ENCODE measurements around the gene CEP43. TPM values are rescaled to one million over a fixed set of nuclear protein-coding genes. Genes with fewer than 3 reads are reported as not detected.
"Not testable (repeated sequence)": the region's sequence is repeated elsewhere in the genome, so short reads cannot be mapped to it uniquely, and the experiment has no call there.

CEP43 gene
- 10 to 100 TPM in 7 of 8 experiments, 1 to 10 TPM in 1; 9.3 to 28.4 (median 21.1) TPM for total RNA-seq

- Histone ChIP-seq H3K4me1 (replicated peaks in 1 of 2) (peaks cover 11 to 16% of the 10 kb centered on the region in 2 donors), H3K4me3 (peak within 1 kb of the TSS; percentile 69 to 92 (median 77)), H3K27ac (peak within 1 kb of the TSS; percentile 76 to 95)
- in situ Hi-C loops (cut with MboI; ENCODE audit: low pct_unique_long_range_greater_than_20kb in 2 of 9, low sequenced_read_pairs in 9 of 9, unreplicated experiment in 9 of 9), result loop anchor here in 4 of 9 experiments (10.0 to 25.0 kb wide), 3 partner anchors 212 to 225 kb away; no protein-coding TSS in a partner anchor
- peak; percentile 87 to 97 (median 96) for ATAC-seq (replicated peaks in 6 of 8)
- 0% methylated on average over 2 to 4 of the region's 93 CpGs; no CpG with 5 or more reads in 7 of the 10 experiments for WGBS, 10 experiments
Measured at GRCh38 chr6:166999145-166999883, at the start of gene CEP43. Gene CEP43 (plus strand): TSS chr6:166999397. CDS start chr6:166999413, 16 bp downstream.

DNA sequence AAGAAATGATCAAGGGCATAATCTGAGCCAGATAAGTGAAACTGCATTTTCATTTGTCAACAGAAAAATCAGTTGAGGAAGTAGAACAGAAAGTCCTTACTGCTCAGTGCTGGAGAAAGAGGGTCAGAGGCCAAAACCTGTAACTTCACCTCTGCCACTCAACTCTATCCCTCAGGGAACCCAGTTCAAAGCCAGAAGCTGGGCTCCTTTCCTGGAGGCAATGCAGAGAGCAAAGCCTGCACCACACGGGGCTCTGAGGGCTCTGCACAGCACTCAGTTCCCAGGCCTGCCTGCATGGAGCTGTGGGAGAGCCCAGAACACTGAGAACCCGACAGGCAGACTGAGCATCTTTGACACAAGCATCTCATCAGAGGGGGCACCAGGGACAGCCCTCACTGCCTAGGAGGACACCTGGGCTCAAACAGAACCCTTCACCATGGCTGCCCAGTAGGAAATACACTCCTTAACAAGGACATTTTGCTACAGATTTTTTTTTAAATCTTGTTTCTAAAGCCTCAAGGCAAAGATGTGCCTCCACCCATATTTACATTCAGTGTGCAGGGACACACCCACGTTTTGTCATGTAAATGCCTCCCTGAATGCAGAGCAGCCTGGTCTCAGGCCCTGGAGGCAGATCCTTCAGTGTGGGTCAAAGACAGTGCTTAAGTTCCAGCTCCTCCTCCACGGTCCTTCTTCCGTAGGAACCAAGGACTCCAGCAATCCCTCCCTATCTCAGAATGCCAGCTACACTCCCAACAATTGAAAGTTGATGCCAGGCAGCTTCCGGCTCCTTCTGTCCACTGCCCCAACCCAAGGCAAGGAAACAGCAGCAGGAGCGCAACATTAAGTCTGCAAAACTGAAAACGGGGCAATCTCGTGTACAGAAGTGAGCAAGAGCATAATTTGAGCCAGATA lies 49.4 kb upstream of the CEP43 start:
- Histone ChIP-seq H3K4me3 (no peak overlapping the region), H3K4me1 (replicated peaks in 1 of 2) (peaks cover 13 to 18% of the 10 kb centered on the region in 2 donors), H3K27ac (peak overlapping the region in 1 of 2 donors; percentile 47)
- WGBS, 10 experiments, result 0 to 60% (median 44%) methylated on average over 1 to 8 of the region's 9 CpGs; no CpG with 5 or more reads in 2 of the 10 experiments
- peak; percentile 51 to 96 (median 75) for ATAC-seq (replicated peaks in 6 of 8)
- in situ Hi-C loops (cut with MboI; ENCODE audit: low pct_unique_long_range_greater_than_20kb in 2 of 9, low sequenced_read_pairs in 9 of 9, unreplicated experiment in 9 of 9), result loop anchor here in 1 of 9 experiments (25.0 kb wide), 1 partner anchor 162 kb away; no protein-coding TSS in a partner anchor

DNA sequence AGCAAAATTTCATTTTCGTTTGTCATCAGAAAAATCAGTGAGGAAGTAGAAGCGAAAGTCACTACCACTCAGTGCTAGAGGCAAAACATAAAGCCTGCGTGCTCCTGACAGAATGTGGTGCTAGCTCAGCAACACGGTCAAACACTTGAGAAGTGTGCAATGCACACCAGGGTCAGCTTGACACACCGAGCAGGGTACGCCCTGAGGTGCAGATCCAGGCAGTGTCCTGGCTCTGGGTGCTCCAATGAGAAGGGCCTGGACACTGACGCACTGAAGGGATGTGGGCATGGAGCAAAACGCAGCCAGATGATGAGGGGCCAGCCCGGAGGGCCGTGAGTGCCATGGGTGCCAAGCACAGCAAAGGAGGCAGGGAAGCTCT lies 48.8 kb upstream of the CEP43 start:
- 72 to 100% (median 91%) methylated on average over 1 to 9 of the region's 10 CpGs; no CpG with 5 or more reads in 3 of the 10 experiments for WGBS, 10 experiments
- ATAC-seq (replicated peaks in 6 of 8), result peak in 2 of 8 experiments; percentile 3 to 4
- H3K4me3 ChIP-seq, result no peak overlapping the region

DNA sequence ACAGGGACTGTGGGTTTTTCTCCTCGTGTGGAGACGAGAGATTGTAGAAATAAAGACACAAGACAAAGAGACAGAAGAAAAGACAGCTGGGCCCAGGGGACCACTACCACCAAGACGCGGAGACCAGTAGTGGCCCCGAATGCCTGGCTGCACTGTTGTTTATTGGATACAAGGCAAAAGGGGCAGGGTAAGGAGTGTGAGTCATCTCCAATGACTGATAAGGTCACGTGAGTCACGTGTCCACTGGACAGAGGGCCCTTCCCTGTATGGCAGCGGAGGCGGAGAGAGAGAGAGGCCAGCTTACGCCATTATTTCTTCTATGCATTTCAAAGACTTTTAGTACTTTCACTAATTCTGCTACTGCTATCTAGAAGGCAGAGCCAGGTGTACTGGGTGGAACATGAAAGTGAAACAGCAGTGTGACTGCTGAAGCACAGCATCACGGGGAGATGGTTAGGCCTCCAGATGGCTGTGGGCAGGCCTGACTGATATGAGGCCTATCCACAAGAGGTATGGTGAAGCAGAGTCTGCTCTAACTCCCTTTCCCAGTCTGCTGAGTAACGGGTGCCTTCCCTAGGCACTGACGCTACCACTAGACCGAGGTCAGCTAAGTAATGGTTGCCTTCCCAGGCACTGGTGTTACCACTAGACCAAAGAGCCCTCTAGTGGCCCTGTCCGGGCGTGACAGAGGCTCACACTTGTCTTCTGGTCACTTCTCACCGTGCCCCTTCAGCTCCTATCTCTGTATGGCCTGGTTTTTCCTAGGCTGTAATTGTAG lies 48.1 kb upstream of the CEP43 start:
- WGBS, 10 experiments, result 23 to 100% (median 84%) methylated on average over 2 to 13 of the region's 17 CpGs; no CpG with 5 or more reads in 1 of the 10 experiments
- in situ Hi-C loops (cut with MboI; ENCODE audit: low pct_unique_long_range_greater_than_20kb in 2 of 9, low sequenced_read_pairs in 9 of 9, unreplicated experiment in 9 of 9), result loop anchor here in 1 of 9 experiments (25.0 kb wide), 1 partner anchor 164 kb away; no protein-coding TSS in a partner anchor
- not testable (repeated sequence) for H3K4me3 ChIP-seq
- Histone ChIP-seq H3K4me1 (replicated peaks in 1 of 2) (peaks cover 16 to 26% of the 10 kb centered on the region in 2 donors), H3K27ac (peak overlapping the region in 1 of 2 donors; percentile 58)
- peak in 6 of 8 experiments; percentile 7 to 71 (median 66) for ATAC-seq (replicated peaks in 6 of 8)

More for the DNA sequence above, 48.8 kb upstream of the CEP43 start:
- in situ Hi-C loops (cut with MboI; ENCODE audit: low pct_unique_long_range_greater_than_20kb in 2 of 9, low sequenced_read_pairs in 9 of 9, unreplicated experiment in 9 of 9), result loop anchor here in 1 of 9 experiments (25.0 kb wide), 1 partner anchor 163 kb away; no protein-coding TSS in a partner anchor
- H3K4me1 ChIP-seq (replicated peaks in 1 of 2), result peaks cover 14 to 24% of the 10 kb centered on the region in 2 donors
- H3K27ac ChIP-seq, result peak overlapping the region in 1 of 2 donors; percentile 58

GRCh38 chr6:166951670-166952060 lies 47.5 kb upstream of the CEP43 start:
- H3K4me3 ChIP-seq, result no peak overlapping the region
- 50 to 100% (median 78%) methylated on average over 1 to 3 of the region's 3 CpGs; no CpG with 5 or more reads in 2 of the 10 experiments for WGBS, 10 experiments
- in situ Hi-C loops (cut with MboI; ENCODE audit: low pct_unique_long_range_greater_than_20kb in 2 of 9, low sequenced_read_pairs in 9 of 9, unreplicated experiment in 9 of 9), result loop anchor here in 1 of 9 experiments (25.0 kb wide), 1 partner anchor 164 kb away; no protein-coding TSS in a partner anchor
- no peak overlapping the region for H3K27ac ChIP-seq
- H3K4me1 ChIP-seq (replicated peaks in 1 of 2), result peaks cover 16 to 26% of the 10 kb centered on the region in 2 donors
- no peak for ATAC-seq (replicated peaks in 6 of 8)

- ATAC-seq (replicated peaks in 6 of 8), result no peak
- no peak overlapping the region for H3K27ac ChIP-seq
- in situ Hi-C loops (cut with MboI; ENCODE audit: low pct_unique_long_range_greater_than_20kb in 2 of 9, low sequenced_read_pairs in 9 of 9, unreplicated experiment in 9 of 9), result loop anchor here in 1 of 9 experiments (25.0 kb wide), 1 partner anchor 165 kb away; no protein-coding TSS in a partner anchor
- no peak overlapping the region for H3K4me3 ChIP-seq
- peaks cover 16 to 27% of the 10 kb centered on the region in 2 donors for H3K4me1 ChIP-seq (replicated peaks in 1 of 2)
- WGBS, 10 experiments, result 88 to 100% (median 96%) methylated on average over 2 to 9 of the region's 12 CpGs; no CpG with 5 or more reads in 4 of the 10 experiments
Measured at GRCh38 chr6:166952121-166952520, 47.1 kb upstream of the CEP43 start.

GRCh38 chr6:166952567-166953486 lies 46.4 kb upstream of the CEP43 start:
- H3K27ac ChIP-seq, result no peak overlapping the region
- peaks cover 23 to 34% of the 10 kb centered on the region in 2 donors for H3K4me1 ChIP-seq (replicated peaks in 1 of 2)
- in situ Hi-C loops (cut with MboI; ENCODE audit: low pct_unique_long_range_greater_than_20kb in 2 of 9, low sequenced_read_pairs in 9 of 9, unreplicated experiment in 9 of 9), result loop anchor here in 1 of 9 experiments (25.0 kb wide), 1 partner anchor 166 kb away; no protein-coding TSS in a partner anchor
- 40 to 100% (median 72%) methylated on average over 1 to 9 of the region's 17 CpGs; no CpG with 5 or more reads in 1 of the 10 experiments for WGBS, 10 experiments
- ATAC-seq (replicated peaks in 6 of 8), result no peak
- H3K4me3 ChIP-seq, result no peak overlapping the region

DNA sequence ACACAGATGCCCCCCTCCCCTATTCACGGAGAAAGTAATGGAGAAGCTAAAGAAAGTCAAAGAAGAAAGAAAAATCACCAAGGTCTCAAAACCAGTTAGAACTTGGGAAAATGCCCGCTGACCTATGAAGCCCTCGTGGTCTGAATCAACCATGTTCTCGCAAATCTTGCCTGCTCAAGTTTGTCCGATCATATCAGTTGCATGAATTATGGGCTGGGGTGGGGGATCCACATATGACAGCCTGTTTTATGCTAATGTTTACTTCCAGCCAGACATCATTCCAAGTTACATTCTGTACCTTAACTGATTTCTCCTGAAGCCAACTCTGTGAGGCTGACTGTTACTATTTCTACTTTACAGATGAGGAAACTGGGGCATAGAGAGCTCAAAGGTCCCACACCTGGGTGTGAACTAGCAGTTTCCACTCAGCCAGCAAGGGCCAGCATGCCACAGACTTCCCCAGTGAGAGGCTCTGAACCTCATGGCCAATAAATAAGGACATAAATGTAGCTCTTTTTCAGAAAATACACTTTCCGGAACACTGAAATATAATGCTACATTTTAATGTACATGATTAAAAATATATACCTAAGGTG lies 45.0 kb upstream of the CEP43 start:
- H3K4me1 ChIP-seq (replicated peaks in 1 of 2), result peaks cover 25 to 44% of the 10 kb centered on the region in 2 donors
- 53 to 100% (median 88%) methylated on average over 1 to 6 of the region's 6 CpGs; no CpG with 5 or more reads in 3 of the 10 experiments for WGBS, 10 experiments
- in situ Hi-C loops (cut with MboI; ENCODE audit: low pct_unique_long_range_greater_than_20kb in 2 of 9, low sequenced_read_pairs in 9 of 9, unreplicated experiment in 9 of 9), result loop anchor here in 1 of 9 experiments (25.0 kb wide), 1 partner anchor 167 kb away; no protein-coding TSS in a partner anchor
- no peak overlapping the region for H3K27ac ChIP-seq
- ATAC-seq (replicated peaks in 6 of 8), result no peak
- H3K4me3 ChIP-seq, result no peak overlapping the region

DNA sequence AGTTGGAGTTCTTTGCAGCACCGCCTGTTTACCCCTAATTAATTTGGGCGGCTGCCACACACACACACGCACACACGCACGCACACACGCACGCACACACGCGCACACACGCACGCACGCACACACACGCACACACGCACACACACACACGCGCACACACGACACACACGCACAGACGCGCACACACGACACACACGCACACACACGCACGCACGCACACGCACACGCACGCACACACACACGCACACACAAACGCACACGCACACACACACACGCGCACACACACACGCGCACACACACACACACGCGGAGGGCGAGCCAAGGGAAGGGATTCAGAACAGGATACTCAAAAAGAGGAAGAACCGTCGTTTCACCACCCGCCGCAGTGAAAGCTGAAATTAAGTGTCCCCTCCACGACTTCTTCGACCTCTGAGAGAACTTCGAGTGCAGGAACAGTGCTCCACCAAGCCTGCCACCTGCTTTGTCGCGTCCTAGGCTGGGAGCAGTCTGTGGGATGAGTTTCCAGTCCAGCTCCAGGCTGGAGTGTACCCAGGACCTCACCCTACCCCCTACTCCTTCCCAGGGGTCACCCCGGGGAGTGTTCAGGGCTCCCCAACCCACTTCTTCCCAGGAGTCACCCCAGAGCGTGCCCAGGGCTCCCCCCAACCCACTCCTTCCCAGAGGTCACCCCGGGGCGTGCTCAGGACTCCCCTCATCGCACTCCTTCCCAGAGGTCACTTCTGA lies 43.9 kb upstream of the CEP43 start:
- ATAC-seq (replicated peaks in 6 of 8), result no peak
- 46 to 90% (median 79%) methylated on average over 2 to 19 of the region's 52 CpGs; no CpG with 5 or more reads in 6 of the 10 experiments for WGBS, 10 experiments
- in situ Hi-C loops (cut with MboI; ENCODE audit: low pct_unique_long_range_greater_than_20kb in 2 of 9, low sequenced_read_pairs in 9 of 9, unreplicated experiment in 9 of 9), result loop anchor here in 1 of 9 experiments (25.0 kb wide), 1 partner anchor 168 kb away; no protein-coding TSS in a partner anchor
- H3K4me1 ChIP-seq (replicated peaks in 1 of 2), result peaks cover 22 to 36% of the 10 kb centered on the region in 2 donors
- peak overlapping the region; percentile 46 to 97 (median 50) for H3K4me3 ChIP-seq
- no peak overlapping the region for H3K27ac ChIP-seq

- Histone ChIP-seq H3K4me1 (replicated peaks in 1 of 2) (peaks cover 16 to 29% of the 10 kb centered on the region in 2 donors), H3K4me3 (peak overlapping the region; percentile 46 to 97 (median 50)), H3K27ac (no peak overlapping the region)
- in situ Hi-C loops (cut with MboI; ENCODE audit: low pct_unique_long_range_greater_than_20kb in 2 of 9, low sequenced_read_pairs in 9 of 9, unreplicated experiment in 9 of 9), result loop anchor here in 1 of 9 experiments (25.0 kb wide), 1 partner anchor 169 kb away; no protein-coding TSS in a partner anchor
- 0% methylated on average over 4 of the region's 54 CpGs; no CpG with 5 or more reads in 8 of the 10 experiments for WGBS, 10 experiments
- ATAC-seq (replicated peaks in 6 of 8), result peak; percentile 32 to 70 (median 56)
Measured at GRCh38 chr6:166955865-166956443, 43.2 kb upstream of the CEP43 start.

Data from motor neuron (in vitro differentiated cells).